Endothelial cell of umbilical vein (primary cell): ENCODE results near the gene EDN1. TPM values are rescaled to one million over a fixed set of nuclear protein-coding genes. Genes with fewer than 3 reads are reported as not detected.

Experiments
- BruUV-seq: library from RNA; stranded (reverse); fragments of 400-500 nt; replicated peaks from 2 replicates; lab custom pipeline; 2021; lab: Mats Ljungman, UMichigan
- CTCF ChIA-PET: fragments of 300-600, 350-600 bp; sonication (Branson Sonifier 250); formaldehyde crosslinking; loops from one replicate; lab custom pipeline; 2021; ENCODE audit warnings: antibody characterized with exemption, inconsistent platforms; lab: Charles Lee
- POLR2A ChIA-PET: fragments of 300-600, 350-600 bp; sonication (Branson Sonifier 250); formaldehyde crosslinking; loops from one replicate; lab custom pipeline; 2021; ENCODE audit warnings: antibody characterized with exemption, inconsistent platforms; lab: Charles Lee
- DNase-seq: peaks from one replicate; pipeline ENCODE4 v3.0.0-alpha.2; 2011; ENCODE audit warnings: low read depth, low spot score
- FAIRE-seq: peaks from 2 replicates; lab custom pipeline; 2011; peaks lifted over from hg19 to GRCh38; lab: Jason Lieb, UNC
- H2AFZ ChIP-seq: 2 replicates; pipeline ENCODE4 v1.6.0; 2012; ENCODE audit warnings: low read depth, low read length, control low read depth, inconsistent platforms
- H3K27ac ChIP-seq: 2 replicates; pipeline ENCODE4 v1.5.1; 2011; ENCODE audit warnings: low read depth, mild to moderate bottlenecking, control low read depth, low read length, moderate library complexity; ENCODE audit not compliant: insufficient read depth
- H3K27me3 ChIP-seq, 2 experiments: 2 replicates each; pipeline versions ENCODE4 v1.6.0 to v1.6.1; 2011; ENCODE audit warnings: low read length in 2 of 2, mixed read lengths in 1 of 2; ENCODE audit not compliant: control insufficient read depth in 2 of 2, insufficient read depth in 2 of 2
- H3K36me3 ChIP-seq, 2 experiments: 2 replicates in 1 of 2; 3 replicates in 1 of 2; pipeline ENCODE4 v1.5.1; 2011; ENCODE audit warnings: low read length in 2 of 2, mild to moderate bottlenecking in 1 of 2, moderate library complexity in 1 of 2; ENCODE audit not compliant: control insufficient read depth in 2 of 2, insufficient read depth in 2 of 2; ENCODE audit errors: extremely low read depth in 1 of 2
- H3K4me1 ChIP-seq: 3 replicates; pipeline ENCODE4 v1.5.1; 2011; ENCODE audit warnings: mild to moderate bottlenecking, low read length; ENCODE audit not compliant: control insufficient read depth, insufficient read depth; ENCODE audit errors: extremely low read depth
- H3K4me2 ChIP-seq: 2 replicates; pipeline ENCODE4 v1.6.1; 2011; ENCODE audit warnings: low read length, control low read depth, mixed read lengths; ENCODE audit not compliant: insufficient read depth
- H3K4me3 ChIP-seq, 3 experiments: fragments of 200-600 bp in 1 of 3; sonication (generic), shearing (Covaris generic) in 1 of 3; replicated peaks in 1 of 3; 2 replicates each; pipeline ENCODE4 v1.5.1; 2011 to 2016; ENCODE audit warnings: control low read depth in 3 of 3, low read length in 3 of 3, mild to moderate bottlenecking in 2 of 3, inconsistent platforms in 1 of 3, low read depth in 1 of 3, moderate library complexity in 1 of 3; ENCODE audit not compliant: insufficient read depth in 1 of 3
- H3K79me2 ChIP-seq: 2 replicates; pipeline ENCODE4 v1.6.0; 2012; ENCODE audit warnings: low read length, inconsistent platforms; ENCODE audit not compliant: control insufficient read depth, insufficient read depth
- H3K9ac ChIP-seq: replicated peaks from 2 replicates; pipeline ENCODE3; 2011; ENCODE audit warnings: low read length, control low read depth; ENCODE audit not compliant: insufficient read depth; ENCODE audit errors: extremely low read depth
- H3K9me1 ChIP-seq: replicated peaks from 3 replicates; pipeline ENCODE4 v1.6.0; 2011; ENCODE audit warnings: mild to moderate bottlenecking, low read length; ENCODE audit not compliant: control insufficient read depth, insufficient read depth; ENCODE audit errors: extremely low read depth
- H3K9me3 ChIP-seq: replicated peaks from 2 replicates; pipeline ENCODE4 v1.5.1; 2012; ENCODE audit warnings: low read length, inconsistent platforms; ENCODE audit not compliant: control insufficient read depth, insufficient read depth
- H4K20me1 ChIP-seq: replicated peaks from 2 replicates; pipeline ENCODE3; 2011; ENCODE audit warnings: mild to moderate bottlenecking, low read length; ENCODE audit not compliant: control insufficient read depth, insufficient read depth; ENCODE audit errors: extremely low read depth
- EZH2 ChIP-seq: IDR thresholded peaks from 2 replicates; pipeline ENCODE4 v1.6.1; 2012; ENCODE audit warnings: borderline replicate concordance, low read depth, mild to moderate bottlenecking, moderate library complexity, low read length, inconsistent platforms; ENCODE audit not compliant: severe bottlenecking
- FOS ChIP-seq: IDR thresholded peaks from 2 replicates; pipeline ENCODE4 v1.6.1; 2011; ENCODE audit warnings: mild to moderate bottlenecking, low read length, moderate library complexity, borderline replicate concordance; ENCODE audit not compliant: insufficient read depth
- GATA2 ChIP-seq: IDR thresholded peaks from 2 replicates; pipeline ENCODE4 v1.7.0; 2011; ENCODE audit warnings: low read depth, mild to moderate bottlenecking, moderate library complexity, mixed read lengths, low read length; ENCODE audit not compliant: insufficient read length, insufficient read depth
- JUN ChIP-seq: IDR thresholded peaks from 2 replicates; pipeline ENCODE4 v1.6.1; 2011; ENCODE audit warnings: borderline replicate concordance, low read depth; ENCODE audit not compliant: insufficient read length, insufficient read depth
- MYC ChIP-seq: IDR thresholded peaks from one replicate; pipeline ENCODE4 v1.6.1; 2011; ENCODE audit warnings: mild to moderate bottlenecking, low read depth, low read length
- POLR2A ChIP-seq: IDR thresholded peaks from 2 replicates; pipeline ENCODE4 v1.6.1; 2012; ENCODE audit warnings: low read depth, mild to moderate bottlenecking, control low read depth, low read length
- POLR2AphosphoS5 ChIP-seq: IDR thresholded peaks from 2 replicates; pipeline ENCODE4 v1.6.1; 2012; ENCODE audit warnings: low read depth, mild to moderate bottlenecking, control low read depth, low read length, moderate library complexity; ENCODE audit not compliant: insufficient read depth
- dilution Hi-C: fragments of 300-500 bp; cut with MboI; formaldehyde crosslinking; loops from one replicate; pipeline ENCODE4 v1.15.0; 2019; ENCODE audit warnings: low sequenced_read_pairs; ENCODE audit not compliant: extremely low pct_ligation_motif_present
- intact Hi-C: fragments of 100-400 bp; cut with micrococcal nuclease; formaldehyde crosslinking; loops from one replicate; pipeline ENCODE4 v1.10.0; 2022
- polyA plus RNA-seq, 4 experiments: library from polyadenylated mRNA; depleted of rRNA in 3 of 4; stranded (reverse) in 3 of 4; unstranded in 1 of 4; fragments of >200 nt; gene quantifications; 2 replicates each; pipeline versions ENCODE4 v1.2.1 to v1.2.3, GENCODE V29; 2011 to 2012; ENCODE audit warnings: missing spikeins in 1 of 4
- total RNA-seq: library from RNA; stranded (reverse); gene quantifications from 2 replicates; pipeline ENCODE4 v1.2.3, GENCODE V29; 2021
- TF ChIP-seq, protein P1 (sequence below), 2 donors: IDR thresholded peaks; 1 replicate in 1 of 2; 2 replicates in 1 of 2; pipeline ENCODE4 v1.5.1; 2011; ENCODE audit warnings: low read length in 2 of 2, mild to moderate bottlenecking in 2 of 2, moderate library complexity in 2 of 2, control low read depth in 1 of 2, inconsistent platforms in 1 of 2, low read depth in 1 of 2; ENCODE audit not compliant: insufficient read depth in 1 of 2; ENCODE audit errors: extremely low read depth in 1 of 2
- TF ChIP-seq, protein P2 (sequence below): IDR thresholded peaks from 2 replicates; pipeline ENCODE4 v1.6.1; 2011; ENCODE audit not compliant: insufficient read depth, insufficient read length

EDN1 gene
- total and polyA plus RNA-seq, 2 donors (not counting 3 experiments of a cell fraction or from before 2014, with no cell fraction given) = 493 to 498 TPM

DNA sequence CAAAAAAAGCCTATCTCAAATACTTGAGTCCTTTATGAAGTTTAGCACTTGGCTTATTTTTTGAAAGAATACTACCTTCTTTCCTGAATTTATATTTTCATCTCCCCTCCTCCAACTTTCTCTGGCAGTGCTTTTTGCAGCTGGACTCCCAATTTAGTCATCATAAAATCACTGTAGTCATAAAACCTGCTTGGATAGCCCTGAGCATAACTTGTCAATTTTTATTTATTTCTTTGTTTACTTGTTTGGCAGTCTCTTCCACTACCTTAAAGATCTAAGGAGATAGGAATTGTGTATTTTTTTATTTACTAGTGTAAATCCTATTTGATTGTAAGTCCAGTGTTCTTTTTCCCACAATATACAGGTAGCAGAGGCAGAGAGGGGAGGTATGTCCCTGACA lies 11.2 kb upstream of the EDN1 start:
- Histone ChIP-seq H3K4me2 (no peak overlapping the region), H3K27me3 (no peaks in the 10 kb centered on the region), H3K36me3 (no peaks in the 10 kb centered on the region), H3K4me3 (no peak overlapping the region), H3K9ac (no peak overlapping the region), H2AFZ (no peak overlapping the region), H4K20me1 (no peaks in the 10 kb centered on the region), H3K9me3 (no peaks in the 10 kb centered on the region), H3K4me1 (no peaks in the 10 kb centered on the region), H3K9me1 (no peaks in the 10 kb centered on the region), H3K27ac (no peak overlapping the region), H3K79me2 (no peaks in the 10 kb centered on the region)
- CTCF ChIA-PET = interaction anchor here (1.4 to 3.0 kb wide), 2 partner anchors 8 to 10 kb away, joined by 4 to 21 read pairs; partner anchors contain the start of gene EDN1
- POLR2A ChIA-PET = interaction anchor here (0.7 kb wide), 1 partner anchor 678 kb away, joined by 3 read pairs; no protein-coding TSS in a partner anchor
- TF ChIP-seq POLR2AphosphoS5 (no peak), EZH2 (no peak), POLR2A (no peak), FOS (no peak), MYC (no peak), JUN (no peak), GATA2 (no peak)
- TF ChIP-seq, protein P1, sequence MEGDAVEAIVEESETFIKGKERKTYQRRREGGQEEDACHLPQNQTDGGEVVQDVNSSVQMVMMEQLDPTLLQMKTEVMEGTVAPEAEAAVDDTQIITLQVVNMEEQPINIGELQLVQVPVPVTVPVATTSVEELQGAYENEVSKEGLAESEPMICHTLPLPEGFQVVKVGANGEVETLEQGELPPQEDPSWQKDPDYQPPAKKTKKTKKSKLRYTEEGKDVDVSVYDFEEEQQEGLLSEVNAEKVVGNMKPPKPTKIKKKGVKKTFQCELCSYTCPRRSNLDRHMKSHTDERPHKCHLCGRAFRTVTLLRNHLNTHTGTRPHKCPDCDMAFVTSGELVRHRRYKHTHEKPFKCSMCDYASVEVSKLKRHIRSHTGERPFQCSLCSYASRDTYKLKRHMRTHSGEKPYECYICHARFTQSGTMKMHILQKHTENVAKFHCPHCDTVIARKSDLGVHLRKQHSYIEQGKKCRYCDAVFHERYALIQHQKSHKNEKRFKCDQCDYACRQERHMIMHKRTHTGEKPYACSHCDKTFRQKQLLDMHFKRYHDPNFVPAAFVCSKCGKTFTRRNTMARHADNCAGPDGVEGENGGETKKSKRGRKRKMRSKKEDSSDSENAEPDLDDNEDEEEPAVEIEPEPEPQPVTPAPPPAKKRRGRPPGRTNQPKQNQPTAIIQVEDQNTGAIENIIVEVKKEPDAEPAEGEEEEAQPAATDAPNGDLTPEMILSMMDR (IDR thresholded peaks at IDR 0.05; ENCODE audit: extremely low read depth in 1 of 2, insufficient read depth in 1 of 2, low read depth in 1 of 2, low read length in 2 of 2) = no peak
- TF ChIP-seq, protein P2, sequence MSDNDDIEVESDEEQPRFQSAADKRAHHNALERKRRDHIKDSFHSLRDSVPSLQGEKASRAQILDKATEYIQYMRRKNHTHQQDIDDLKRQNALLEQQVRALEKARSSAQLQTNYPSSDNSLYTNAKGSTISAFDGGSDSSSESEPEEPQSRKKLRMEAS = no peak
- DNase-seq (no peak), FAIRE-seq (no peak)
- no TSS peak for BruUV-seq
- dilution Hi-C loops = loop anchor here (25.0 kb wide), 3 partner anchors 208 to 667 kb away; no protein-coding TSS in a partner anchor
- intact Hi-C loops = no loop called here
